SK-N-SH treated with all-trans-retinoic acid at 6 μM for 48 hours (cell line): ENCODE measurements around the gene PPP1R1A.

Experiments
- ATAC-seq: fragments of 200-7000 bp; cut with Tn5 transposase; 3 replicates; pipeline ENCODE4 v1.9.1; 2020; ENCODE audit warnings: mild to moderate bottlenecking, moderate library complexity
- ARNTL ChIP-seq: fragments of 450-650 bp; formaldehyde crosslinking; IDR thresholded peaks from 2 replicates; pipeline ENCODE4 v1.5.0; 2020; ENCODE audit warnings: low read depth, mild to moderate bottlenecking, moderate library complexity, borderline replicate concordance
- BACH2 ChIP-seq: fragments of 250-450 bp; sonication (Bioruptor Pico); IDR thresholded peaks from 2 replicates; pipeline ENCODE4 v1.9.0; 2021; ENCODE audit warnings: mild to moderate bottlenecking, borderline replicate concordance
- CREB5 ChIP-seq: fragments of 250-450 bp; sonication (Bioruptor Pico); IDR thresholded peaks from 2 replicates; pipeline ENCODE4 v1.5.1; 2020; ENCODE audit warnings: low read depth, mild to moderate bottlenecking, moderate library complexity
- CSDC2 ChIP-seq: fragments of 250-450 bp; sonication (Bioruptor Pico); IDR thresholded peaks from 2 replicates; pipeline ENCODE4 v1.5.0; 2020; ENCODE audit warnings: mild to moderate bottlenecking, moderate library complexity
- CSRNP3 ChIP-seq: fragments of 250-450 bp; sonication (Bioruptor Pico); IDR thresholded peaks from 2 replicates; pipeline ENCODE4 v1.5.1; 2021; ENCODE audit warnings: mild to moderate bottlenecking, moderate library complexity
- ESRRG ChIP-seq: fragments of 250-450 bp; sonication (Bioruptor Pico); IDR thresholded peaks from 2 replicates; pipeline ENCODE4 v1.6.1; 2021; ENCODE audit warnings: mild to moderate bottlenecking
- GLIS3 ChIP-seq: fragments of 250-450 bp; sonication (Bioruptor Pico); IDR thresholded peaks from 2 replicates; pipeline ENCODE4 v1.5.0; 2020; ENCODE audit warnings: mild to moderate bottlenecking, moderate library complexity
- ISL1 ChIP-seq: fragments of 250-450 bp; sonication (Bioruptor Pico); IDR thresholded peaks from 2 replicates; pipeline ENCODE4 v2.1.2; 2022; ENCODE audit warnings: mild to moderate bottlenecking, moderate library complexity
- OSR1 ChIP-seq: fragments of 250-450 bp; sonication (Bioruptor Pico); IDR thresholded peaks from 2 replicates; pipeline ENCODE4 v1.8.0; 2022; ENCODE audit warnings: moderate library complexity, mild to moderate bottlenecking, inconsistent platforms
- PATZ1 ChIP-seq: fragments of 250-450 bp; sonication (Bioruptor Pico); IDR thresholded peaks from 2 replicates; pipeline ENCODE4 v1.8.0; 2020; ENCODE audit warnings: mild to moderate bottlenecking, moderate library complexity, borderline replicate concordance
- PPARA ChIP-seq: fragments of 250-450 bp; sonication (Bioruptor Pico); IDR thresholded peaks from 2 replicates; pipeline ENCODE4 v1.5.0; 2020; ENCODE audit warnings: mild to moderate bottlenecking, borderline replicate concordance
- RARB ChIP-seq: fragments of 250-450 bp; sonication (Bioruptor Pico); IDR thresholded peaks from 2 replicates; pipeline ENCODE4 v1.8.0; 2021; ENCODE audit warnings: mild to moderate bottlenecking, moderate library complexity
- SNAI2 ChIP-seq: fragments of 250-450 bp; sonication (Bioruptor Pico); IDR thresholded peaks from 2 replicates; pipeline ENCODE4 v1.5.0; 2020; ENCODE audit warnings: mild to moderate bottlenecking, moderate library complexity
- TCF4 ChIP-seq: fragments of 250-450 bp; sonication (Bioruptor Pico); IDR thresholded peaks from 2 replicates; pipeline ENCODE4 v1.8.0; 2021; ENCODE audit warnings: mild to moderate bottlenecking, moderate library complexity, borderline replicate concordance
- TOX ChIP-seq: fragments of 250-450 bp; sonication (Bioruptor Pico); IDR thresholded peaks from 2 replicates; pipeline ENCODE4 v1.8.0; 2021; ENCODE audit warnings: mild to moderate bottlenecking, moderate library complexity, borderline replicate concordance
- TSHZ2 ChIP-seq: fragments of 250-450 bp; sonication (Bioruptor Pico); IDR thresholded peaks from 2 replicates; pipeline ENCODE4 v1.5.0; 2020; ENCODE audit warnings: mild to moderate bottlenecking, moderate library complexity
- ZC3H10 ChIP-seq: fragments of 250-450 bp; sonication (Bioruptor Pico); IDR thresholded peaks from 2 replicates; pipeline ENCODE4 v1.5.1; 2021; ENCODE audit warnings: mild to moderate bottlenecking, moderate library complexity
- ZFP3 ChIP-seq: fragments of 250-450 bp; sonication (Bioruptor Pico); IDR thresholded peaks from 2 replicates; pipeline ENCODE4 v1.5.0; 2020; ENCODE audit warnings: mild to moderate bottlenecking, moderate library complexity
- ZFP30 ChIP-seq: fragments of 450-650 bp; formaldehyde crosslinking; IDR thresholded peaks from 2 replicates; pipeline ENCODE4 v1.5.0; 2022; ENCODE audit warnings: mild to moderate bottlenecking, moderate library complexity
- ZNF565 ChIP-seq: fragments of 450-650 bp; formaldehyde crosslinking; conservative IDR thresholded peaks from 2 replicates; pipeline ENCODE4 v1.5.0; 2020; ENCODE audit warnings: low read depth, mild to moderate bottlenecking, moderate library complexity
- ZNF8 ChIP-seq: fragments of 450-650 bp; formaldehyde crosslinking; IDR thresholded peaks from 2 replicates; pipeline ENCODE4 v1.5.0; 2020; ENCODE audit warnings: mild to moderate bottlenecking, moderate library complexity

The PPP1R1A gene

GRCh38 chr12:54558311-54558710, 30.1 kb downstream of the PPP1R1A start:
- no peak for ATAC-seq
- TF ChIP-seq BACH2 (CRISPR knock-in tag) (no peak), CREB5 (no peak), RARB (CRISPR knock-in tag) (no peak), PPARA (CRISPR knock-in tag) (no peak), ZFP3 (no peak), TOX (CRISPR knock-in tag) (no peak), ZFP30 (no peak), ARNTL (CRISPR knock-in tag) (no peak)

- TF ChIP-seq SNAI2 (CRISPR knock-in tag), result no peak
- TF ChIP-seq PPARA (CRISPR knock-in tag), result no peak
- no peak for TF ChIP-seq ZNF8 (CRISPR knock-in tag)
- TF ChIP-seq ARNTL (CRISPR knock-in tag), result no peak
- TF ChIP-seq TSHZ2 (CRISPR knock-in tag), result no peak
- TF ChIP-seq CSRNP3 (CRISPR knock-in tag), result no peak
- TF ChIP-seq BACH2 (CRISPR knock-in tag), result no peak
- no peak for TF ChIP-seq RARB (CRISPR knock-in tag)
- no peak for TF ChIP-seq PATZ1 (CRISPR knock-in tag)
- no peak for TF ChIP-seq ESRRG (CRISPR knock-in tag)
- no peak for TF ChIP-seq ZFP30
- TF ChIP-seq OSR1 (CRISPR knock-in tag), result no peak
- no peak for TF ChIP-seq GLIS3 (CRISPR knock-in tag)
- TF ChIP-seq ZFP3, result no peak
- no peak for TF ChIP-seq ZNF565 (CRISPR knock-in tag)
- no peak for TF ChIP-seq TCF4 (CRISPR knock-in tag)
- ATAC-seq, result no peak
Observed at GRCh38 chr12:54555670-54556257, 32.7 kb downstream of the PPP1R1A start.

GRCh38 chr12:54549774-54550451, 38.5 kb downstream of the PPP1R1A start:
- ATAC-seq, result peak; percentile 16; the same call in 2 of the 3 replicates
- TF ChIP-seq TOX (CRISPR knock-in tag), result no peak
- TF ChIP-seq BACH2 (CRISPR knock-in tag), result no peak
- no peak for TF ChIP-seq ZC3H10
- no peak for TF ChIP-seq TSHZ2 (CRISPR knock-in tag)
- no peak for TF ChIP-seq ESRRG (CRISPR knock-in tag)
- no peak for TF ChIP-seq PATZ1 (CRISPR knock-in tag)
- no peak for TF ChIP-seq GLIS3 (CRISPR knock-in tag)
- no peak for TF ChIP-seq ISL1
- no peak for TF ChIP-seq TCF4 (CRISPR knock-in tag)
- TF ChIP-seq ZFP30, result no peak
- no peak for TF ChIP-seq CSDC2 (CRISPR knock-in tag)
- no peak for TF ChIP-seq PPARA (CRISPR knock-in tag)
- TF ChIP-seq CSRNP3 (CRISPR knock-in tag), result no peak
